ENCODE measurements around the gene GPR108.

DNA sequence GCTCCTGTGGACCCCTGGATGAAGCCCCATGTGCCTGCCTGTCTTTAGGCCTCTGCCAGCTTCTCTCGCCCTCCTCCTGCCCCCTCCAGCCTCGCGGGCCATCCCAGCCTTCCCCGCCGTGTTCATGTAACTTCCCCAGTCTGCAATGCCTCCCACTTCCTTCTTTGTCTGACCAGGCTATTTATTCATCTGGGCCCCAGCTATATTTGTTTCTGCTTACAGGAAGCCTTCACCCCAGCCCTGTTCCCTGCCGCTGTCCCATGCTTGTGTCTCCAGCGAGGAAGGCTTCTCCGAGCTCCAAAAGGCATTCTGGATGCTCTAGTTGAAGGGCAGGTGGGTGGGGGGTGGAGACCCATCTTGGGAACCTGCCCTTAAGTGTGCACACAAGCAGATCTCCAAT is 9.0 kb downstream of the GPR108 start:
- TF ChIP-seq, protein P1, sequence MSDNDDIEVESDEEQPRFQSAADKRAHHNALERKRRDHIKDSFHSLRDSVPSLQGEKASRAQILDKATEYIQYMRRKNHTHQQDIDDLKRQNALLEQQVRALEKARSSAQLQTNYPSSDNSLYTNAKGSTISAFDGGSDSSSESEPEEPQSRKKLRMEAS (IDR thresholded peaks at IDR 0.05), result no peak
- no peak for TF ChIP-seq TEAD4 (IDR thresholded peaks at IDR 0.05)
- TF ChIP-seq ZBTB7A (IDR thresholded peaks at IDR 0.05; ENCODE audit: low read depth), result no peak
- no peak for TF ChIP-seq TAF1 (IDR thresholded peaks at IDR 0.05; ENCODE audit: low read depth)
- TF ChIP-seq, protein P2, sequence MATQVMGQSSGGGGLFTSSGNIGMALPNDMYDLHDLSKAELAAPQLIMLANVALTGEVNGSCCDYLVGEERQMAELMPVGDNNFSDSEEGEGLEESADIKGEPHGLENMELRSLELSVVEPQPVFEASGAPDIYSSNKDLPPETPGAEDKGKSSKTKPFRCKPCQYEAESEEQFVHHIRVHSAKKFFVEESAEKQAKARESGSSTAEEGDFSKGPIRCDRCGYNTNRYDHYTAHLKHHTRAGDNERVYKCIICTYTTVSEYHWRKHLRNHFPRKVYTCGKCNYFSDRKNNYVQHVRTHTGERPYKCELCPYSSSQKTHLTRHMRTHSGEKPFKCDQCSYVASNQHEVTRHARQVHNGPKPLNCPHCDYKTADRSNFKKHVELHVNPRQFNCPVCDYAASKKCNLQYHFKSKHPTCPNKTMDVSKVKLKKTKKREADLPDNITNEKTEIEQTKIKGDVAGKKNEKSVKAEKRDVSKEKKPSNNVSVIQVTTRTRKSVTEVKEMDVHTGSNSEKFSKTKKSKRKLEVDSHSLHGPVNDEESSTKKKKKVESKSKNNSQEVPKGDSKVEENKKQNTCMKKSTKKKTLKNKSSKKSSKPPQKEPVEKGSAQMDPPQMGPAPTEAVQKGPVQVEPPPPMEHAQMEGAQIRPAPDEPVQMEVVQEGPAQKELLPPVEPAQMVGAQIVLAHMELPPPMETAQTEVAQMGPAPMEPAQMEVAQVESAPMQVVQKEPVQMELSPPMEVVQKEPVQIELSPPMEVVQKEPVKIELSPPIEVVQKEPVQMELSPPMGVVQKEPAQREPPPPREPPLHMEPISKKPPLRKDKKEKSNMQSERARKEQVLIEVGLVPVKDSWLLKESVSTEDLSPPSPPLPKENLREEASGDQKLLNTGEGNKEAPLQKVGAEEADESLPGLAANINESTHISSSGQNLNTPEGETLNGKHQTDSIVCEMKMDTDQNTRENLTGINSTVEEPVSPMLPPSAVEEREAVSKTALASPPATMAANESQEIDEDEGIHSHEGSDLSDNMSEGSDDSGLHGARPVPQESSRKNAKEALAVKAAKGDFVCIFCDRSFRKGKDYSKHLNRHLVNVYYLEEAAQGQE (IDR thresholded peaks at IDR 0.05; ENCODE audit: low read depth), result no peak
- no peak for TF ChIP-seq EGR1 (IDR thresholded peaks at IDR 0.05)
- no peak for TF ChIP-seq EP300 (IDR thresholded peaks at IDR 0.05; ENCODE audit: borderline replicate concordance)
- no peak for TF ChIP-seq FOXM1 (IDR thresholded peaks at IDR 0.05; ENCODE audit: borderline replicate concordance, low read depth)
